ENCODE measurements around the gene CAMK1D. TPM values are rescaled to one million over a fixed set of nuclear protein-coding genes. Genes with fewer than 3 reads are reported as not detected.

Gene CAMK1D
- total and polyA plus RNA-seq, 11 donors, result 1.4 to 16.0 (median 2.5) TPM

- Histone ChIP-seq H3K36me3 (no peaks in the 10 kb centered on the region), H3K27ac (no peak overlapping the region), H3K27me3 (no peaks in the 10 kb centered on the region), H3K4me3 (no peak overlapping the region), H3K4me1 (no peaks in the 10 kb centered on the region), H3K9me3 (peaks cover 0 to 15% (median 4%) of the 10 kb centered on the region in 12 donors)
- WGBS, 4 donors, result 93 to 100% (median 95%) methylated on average over 5 to 6 of the region's 6 CpGs
- ATAC-seq (no peak), DNase-seq (no peak)
- no peak for TF ChIP-seq POLR2A (IDR thresholded peaks at IDR 0.05)
- TF ChIP-seq CTCF (IDR thresholded peaks at IDR 0.05), result no peak
- intact Hi-C loops (cut with DNase I), result loop anchor here in 5 of 10 donors (5.0 to 10.0 kb wide), 3 partner anchors 394 to 444 kb away; no protein-coding TSS in a partner anchor
Measured at GRCh38 chr10:12658526-12658925, 309.2 kb downstream of the CAMK1D start.

GRCh38 chr10:12659706-12660105, 310.4 kb downstream of the CAMK1D start:
- intact Hi-C loops (cut with DNase I), result loop anchor here in 5 of 10 donors (5.0 to 10.0 kb wide), 3 partner anchors 395 to 445 kb away; no protein-coding TSS in a partner anchor
- ATAC-seq, result no peak
- no peaks in the 10 kb centered on the region for H3K27me3 ChIP-seq
- DNase-seq, result no peak
- no peaks in the 10 kb centered on the region for H3K36me3 ChIP-seq
- WGBS, 4 donors, result 84 to 91% (median 88%) methylated on average over 11 of the region's 11 CpGs
- TF ChIP-seq CTCF (IDR thresholded peaks at IDR 0.05) (no peak), POLR2A (IDR thresholded peaks at IDR 0.05) (no peak)
- H3K9me3 ChIP-seq, result peaks cover 0 to 4% (median 0%) of the 10 kb centered on the region in 12 donors
- no peaks in the 10 kb centered on the region for H3K4me1 ChIP-seq
- no peak overlapping the region for H3K27ac ChIP-seq
- H3K4me3 ChIP-seq, result no peak overlapping the region

GRCh38 chr10:12660812-12661211, 311.5 kb downstream of the CAMK1D start:
- Histone ChIP-seq H3K27me3 (no peaks in the 10 kb centered on the region), H3K36me3 (no peaks in the 10 kb centered on the region), H3K4me3 (no peak overlapping the region), H3K4me1 (no peaks in the 10 kb centered on the region), H3K9me3 (no peaks in the 10 kb centered on the region), H3K27ac (no peak overlapping the region)
- intact Hi-C loops (cut with DNase I), result no loop called here
- TF ChIP-seq POLR2A (IDR thresholded peaks at IDR 0.05) (no peak), CTCF (IDR thresholded peaks at IDR 0.05) (no peak)
- ATAC-seq (no peak), DNase-seq (no peak)
- WGBS, 4 donors, result 93 to 97% (median 95%) methylated on average over 3 of the region's 3 CpGs

- H3K27ac ChIP-seq, result no peak overlapping the region
- 65 to 79% (median 73%) methylated on average over 1 of the region's 1 CpG for WGBS, 4 donors
- intact Hi-C loops (cut with DNase I), result no loop called here
Measured at GRCh38 chr10:12661671-12662070, 312.3 kb downstream of the CAMK1D start.

More at GRCh38 chr10:12661671-12662070, 312.3 kb downstream of the CAMK1D start:
- Histone ChIP-seq H3K4me1 (no peaks in the 10 kb centered on the region), H3K9me3 (no peaks in the 10 kb centered on the region), H3K36me3 (no peaks in the 10 kb centered on the region), H3K4me3 (no peak overlapping the region), H3K27me3 (no peaks in the 10 kb centered on the region)
- no peak for DNase-seq
- TF ChIP-seq POLR2A (IDR thresholded peaks at IDR 0.05) (no peak), CTCF (IDR thresholded peaks at IDR 0.05) (no peak)
- no peak for ATAC-seq

Measured in heart left ventricle (tissue), 16 donors.